ENCODE data around the gene ZBTB5. TPM values are rescaled to one million over a fixed set of nuclear protein-coding genes. Genes with fewer than 3 reads are reported as not detected.
A peak's percentile ranks its signal among the peaks of the same experiment; 100 is the strongest.

ZBTB5 gene
- total RNA-seq, 1 experiment from 2014 or later, result 9.1 TPM

- H3K23me2 ChIP-seq (ENCODE audit: insufficient read length, low read depth, low read length, poor library complexity, severe bottlenecking), result no peaks in the 10 kb centered on the region
- peak overlapping the region; percentile 26 for H3K4me2 ChIP-seq (ENCODE audit: insufficient read depth, insufficient read length, low read length)
- no peak for TF ChIP-seq CTCF (conservative IDR thresholded peaks at IDR 0.05)
- no peak overlapping the region for H2BK12ac ChIP-seq (ENCODE audit: insufficient read length, low read depth, low read length)
- no peak overlapping the region for H2BK5ac ChIP-seq (ENCODE audit: insufficient read length, low read length)
- Mint-ChIP-seq H3K27me3 (ENCODE audit: low read depth) (peaks cover 1% of the 10 kb centered on the region; the same call in 1 of the 2 replicates), H3K4me1 (peaks cover 25 to 37% of the 10 kb centered on the region in 2 experiments), H3K9me3 (no peaks in the 10 kb centered on the region), H3K36me3 (ENCODE audit: insufficient read depth in 1 of 3, low read depth in 3 of 3) (peaks cover 25 to 82% (median 61%) of the 10 kb centered on the region in 3 experiments; a peak in 6 of 7 replicates), H3K4me3 (peak overlapping the region; percentile 14 to 48; a peak in 4 of 5 replicates), H3K27ac (peak overlapping the region; percentile 82 to 96 (median 95))
- no peak overlapping the region for H4K5ac ChIP-seq (ENCODE audit: insufficient read length, low read depth, low read length)
- no peak overlapping the region for H2BK20ac ChIP-seq (ENCODE audit: low read depth, low read length, poor library complexity, severe bottlenecking)
- H4K8ac ChIP-seq (replicated peaks; ENCODE audit: insufficient read length, low read depth, low read length), result no peak overlapping the region
- no peak overlapping the region for H3K18ac ChIP-seq (ENCODE audit: insufficient read length, low read depth, low read length)
- H3T11ph ChIP-seq (ENCODE audit: low read length), result no peak overlapping the region
- no peak overlapping the region for H3K23ac ChIP-seq (ENCODE audit: insufficient read length, low read depth, low read length)
- peak; percentile 73 for DNase-seq
- no peaks in the 10 kb centered on the region for H3K27me3 ChIP-seq (ENCODE audit: insufficient read depth, low read length)
- H2BK15ac ChIP-seq (ENCODE audit: low read depth, low read length), result no peak overlapping the region
- no peak overlapping the region for H4K91ac ChIP-seq (ENCODE audit: insufficient read length, low read depth, low read length)
- no peak overlapping the region for H3K56ac ChIP-seq (ENCODE audit: insufficient read length, low read depth, low read length)
- H2AK5ac ChIP-seq (ENCODE audit: insufficient read length, low read length), result no peak overlapping the region
- no peak overlapping the region for H2BK120ac ChIP-seq (ENCODE audit: low read depth, low read length, poor library complexity, severe bottlenecking)
- WGBS (ENCODE audit: extremely low coverage, insufficient read length, low lambda C conversion rate), result no CpG with 5 or more reads among the region's 7 CpGs
- no peak overlapping the region for H3K27ac ChIP-seq (ENCODE audit: insufficient read length, low read depth, low read length)
- peaks cover 2% of the 10 kb centered on the region; the same call in 1 of the 2 replicates for H3K4me1 ChIP-seq (ENCODE audit: insufficient read depth, low read length)
- H2AFZ ChIP-seq (ENCODE audit: low read length), result no peak overlapping the region
- H3K4ac ChIP-seq (ENCODE audit: low read depth, low read length), result no peak overlapping the region
- H3K9ac ChIP-seq (ENCODE audit: extremely low read depth, insufficient read length, low read length), result no peak overlapping the region
- peaks cover 2% of the 10 kb centered on the region for H4K20me1 ChIP-seq (ENCODE audit: control insufficient read depth, insufficient read depth, insufficient read length)
- H3K14ac ChIP-seq (ENCODE audit: insufficient read depth, low read length), result no peak overlapping the region
- H3K79me1 ChIP-seq (ENCODE audit: insufficient read depth, low read depth, low read length, poor library complexity, severe bottlenecking), result no peaks in the 10 kb centered on the region
- H3K79me2 ChIP-seq (ENCODE audit: insufficient read depth, low read length), result peaks cover 2% of the 10 kb centered on the region; the same call in 1 of the 2 replicates
- H3K9me3 ChIP-seq (ENCODE audit: control insufficient read depth, low read depth, low read length), result no peaks in the 10 kb centered on the region
Observed at GRCh38 chr9:37433867-37434371, 31.3 kb downstream of the ZBTB5 start.

All from H9 (cell line).